ENCODE results near the gene KRTAP5-4. TPM values are rescaled to one million over a fixed set of nuclear protein-coding genes. Genes with fewer than 3 reads are reported as not detected.
A peak's percentile ranks its signal among the peaks of the same experiment; 100 is the strongest.

The KRTAP5-4 gene
- total and polyA plus RNA-seq, 7 donors = not detected

- WGBS, 2 donors = 84 to 90% methylated on average over 13 of the region's 13 CpGs
Measured at GRCh38 chr11:1625541-1625940, 3.6 kb upstream of the KRTAP5-4 start.

GRCh38 chr11:1624621-1625020 is 2.7 kb upstream of the KRTAP5-4 start:
- intact Hi-C loops (cut with DNase I) = no loop called here

More at GRCh38 chr11:1625541-1625940, 3.6 kb upstream of the KRTAP5-4 start:
- peak; percentile 45 for DNase-seq
- peaks cover 0 to 25% (median 4%) of the 10 kb centered on the region in 3 donors for H3K27me3 ChIP-seq
- H3K4me1 ChIP-seq = no peaks in the 10 kb centered on the region
- intact Hi-C loops (cut with DNase I) = no loop called here
- no peaks in the 10 kb centered on the region for H3K36me3 ChIP-seq
- TF ChIP-seq POLR2AphosphoS5 (IDR thresholded peaks at IDR 0.05) (no peak), EP300 (IDR thresholded peaks at IDR 0.05) (no peak), POLR2A (IDR thresholded peaks at IDR 0.05) (no peak)
- TF ChIP-seq, protein P1, sequence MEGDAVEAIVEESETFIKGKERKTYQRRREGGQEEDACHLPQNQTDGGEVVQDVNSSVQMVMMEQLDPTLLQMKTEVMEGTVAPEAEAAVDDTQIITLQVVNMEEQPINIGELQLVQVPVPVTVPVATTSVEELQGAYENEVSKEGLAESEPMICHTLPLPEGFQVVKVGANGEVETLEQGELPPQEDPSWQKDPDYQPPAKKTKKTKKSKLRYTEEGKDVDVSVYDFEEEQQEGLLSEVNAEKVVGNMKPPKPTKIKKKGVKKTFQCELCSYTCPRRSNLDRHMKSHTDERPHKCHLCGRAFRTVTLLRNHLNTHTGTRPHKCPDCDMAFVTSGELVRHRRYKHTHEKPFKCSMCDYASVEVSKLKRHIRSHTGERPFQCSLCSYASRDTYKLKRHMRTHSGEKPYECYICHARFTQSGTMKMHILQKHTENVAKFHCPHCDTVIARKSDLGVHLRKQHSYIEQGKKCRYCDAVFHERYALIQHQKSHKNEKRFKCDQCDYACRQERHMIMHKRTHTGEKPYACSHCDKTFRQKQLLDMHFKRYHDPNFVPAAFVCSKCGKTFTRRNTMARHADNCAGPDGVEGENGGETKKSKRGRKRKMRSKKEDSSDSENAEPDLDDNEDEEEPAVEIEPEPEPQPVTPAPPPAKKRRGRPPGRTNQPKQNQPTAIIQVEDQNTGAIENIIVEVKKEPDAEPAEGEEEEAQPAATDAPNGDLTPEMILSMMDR (IDR thresholded peaks at IDR 0.05) = no peak
- no peaks in the 10 kb centered on the region for H3K9me3 ChIP-seq
- no peak overlapping the region for H3K27ac ChIP-seq
- no peak overlapping the region for H3K4me3 ChIP-seq

DNA sequence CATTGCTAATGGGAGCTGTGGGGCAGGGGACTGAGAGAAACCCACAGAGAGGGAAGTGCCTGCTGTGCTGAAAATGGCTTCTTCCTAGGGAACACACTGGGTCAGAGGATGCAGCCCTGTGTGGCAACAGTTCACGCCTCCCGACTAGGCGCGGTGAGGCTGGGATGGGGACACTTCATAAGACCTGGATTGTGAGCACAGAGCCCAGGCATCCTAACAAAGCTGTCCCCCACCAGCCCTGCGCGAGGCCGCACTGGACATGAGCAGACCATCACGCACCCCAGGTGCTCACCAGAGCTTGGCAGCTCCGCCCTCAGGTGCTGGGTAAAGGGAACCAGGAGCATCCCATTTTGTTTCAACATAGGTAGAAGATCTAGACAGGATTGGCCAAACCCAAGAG is 1.8 kb upstream of the KRTAP5-4 start:
- no peak for TF ChIP-seq EP300 (IDR thresholded peaks at IDR 0.05)
- TF ChIP-seq POLR2AphosphoS5 (IDR thresholded peaks at IDR 0.05) = no peak
- TF ChIP-seq, protein P1 (IDR thresholded peaks at IDR 0.05) = no peak
- no peak for TF ChIP-seq POLR2A (IDR thresholded peaks at IDR 0.05)
- Histone ChIP-seq H3K27me3 (peaks cover 0 to 25% (median 0%) of the 10 kb centered on the region in 3 donors), H3K27ac (no peak overlapping the region), H3K4me1 (no peaks in the 10 kb centered on the region), H3K4me3 (no peak overlapping the region), H3K9me3 (no peaks in the 10 kb centered on the region), H3K36me3 (no peaks in the 10 kb centered on the region)
- DNase-seq = no peak
- intact Hi-C loops (cut with DNase I) = no loop called here
- 88 to 94% methylated on average over 9 of the region's 9 CpGs for WGBS, 2 donors

More at GRCh38 chr11:1624621-1625020, 2.7 kb upstream of the KRTAP5-4 start:
- WGBS, 2 donors = 89 to 93% methylated on average over 16 of the region's 16 CpGs
- peak; percentile 32 for DNase-seq
- no peaks in the 10 kb centered on the region for H3K4me1 ChIP-seq
- no peak overlapping the region for H3K4me3 ChIP-seq
- no peak for TF ChIP-seq POLR2AphosphoS5 (IDR thresholded peaks at IDR 0.05)
- TF ChIP-seq POLR2A (IDR thresholded peaks at IDR 0.05) = no peak
- H3K36me3 ChIP-seq = no peaks in the 10 kb centered on the region
- no peaks in the 10 kb centered on the region for H3K9me3 ChIP-seq
- H3K27me3 ChIP-seq = peaks cover 0 to 26% (median 0%) of the 10 kb centered on the region in 3 donors
- no peak overlapping the region for H3K27ac ChIP-seq

GRCh38 chr11:1619449-1619848 is 2.5 kb downstream of the KRTAP5-4 start:
- intact Hi-C loops (cut with DNase I) = no loop called here
- H3K27me3 ChIP-seq = peaks cover 0 to 32% (median 0%) of the 10 kb centered on the region in 3 donors
- peak; percentile 30 for DNase-seq
- no peaks in the 10 kb centered on the region for H3K4me1 ChIP-seq
- H3K9me3 ChIP-seq = no peaks in the 10 kb centered on the region
- no peaks in the 10 kb centered on the region for H3K36me3 ChIP-seq
- H3K27ac ChIP-seq = no peak overlapping the region
- TF ChIP-seq, protein P1 (IDR thresholded peaks at IDR 0.05) = no peak
- TF ChIP-seq POLR2A (IDR thresholded peaks at IDR 0.05) = no peak
- TF ChIP-seq EP300 (IDR thresholded peaks at IDR 0.05) = no peak
- TF ChIP-seq POLR2AphosphoS5 (IDR thresholded peaks at IDR 0.05) = no peak
- H3K4me3 ChIP-seq = no peak overlapping the region
- 52 to 57% methylated on average over 10 of the region's 10 CpGs for WGBS, 2 donors

DNA sequence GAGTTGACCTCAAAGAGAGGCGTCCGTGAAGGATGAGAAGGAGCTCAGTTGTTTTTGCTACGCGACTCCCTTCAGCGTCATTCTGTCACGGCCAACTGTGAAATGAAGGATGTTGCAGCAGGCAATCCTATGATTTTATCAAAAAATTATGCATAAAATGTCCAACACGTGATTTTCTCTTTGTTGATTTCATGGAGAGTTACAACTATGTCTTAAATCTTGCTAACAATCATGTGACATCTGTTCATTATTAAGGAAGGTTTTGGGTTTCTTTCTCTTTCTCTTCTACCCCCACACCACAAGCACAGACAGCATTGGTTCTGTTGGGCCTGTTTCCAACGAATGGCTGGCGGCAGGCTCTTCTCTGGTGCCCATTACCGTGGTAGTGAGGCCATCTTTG is 3.7 kb downstream of the KRTAP5-4 start:
- no peak for DNase-seq
- TF ChIP-seq, protein P1 (IDR thresholded peaks at IDR 0.05) = no peak
- TF ChIP-seq EP300 (IDR thresholded peaks at IDR 0.05) (no peak), POLR2AphosphoS5 (IDR thresholded peaks at IDR 0.05) (no peak), POLR2A (IDR thresholded peaks at IDR 0.05) (no peak)
- Histone ChIP-seq H3K4me1 (no peaks in the 10 kb centered on the region), H3K4me3 (no peak overlapping the region), H3K27me3 (peaks cover 0 to 32% (median 0%) of the 10 kb centered on the region in 3 donors), H3K9me3 (no peaks in the 10 kb centered on the region), H3K27ac (no peak overlapping the region), H3K36me3 (no peaks in the 10 kb centered on the region)
- WGBS, 2 donors = 83 to 91% methylated on average over 10 of the region's 10 CpGs
- intact Hi-C loops (cut with DNase I) = no loop called here
